ENCODE measurements around the gene SAP130.

Gene SAP130

DNA sequence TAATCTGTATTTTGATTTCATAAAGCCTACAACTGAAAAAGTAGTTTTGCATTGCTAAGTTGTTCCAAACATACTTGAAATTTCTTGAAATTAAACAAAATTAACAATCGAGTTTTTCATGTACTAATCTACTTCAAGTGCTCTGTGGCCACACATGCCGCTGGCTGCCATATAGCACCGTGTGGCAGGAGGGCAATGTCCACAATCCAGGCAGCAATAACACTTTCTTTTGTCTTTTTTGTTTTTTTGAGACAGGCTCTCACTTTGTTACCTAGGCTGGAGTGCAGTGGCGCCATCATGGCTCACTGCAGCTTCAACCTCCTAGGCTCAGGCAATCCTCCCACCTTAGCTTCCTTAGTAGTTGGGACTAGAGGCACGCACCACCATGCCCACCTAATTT, 36.1 kb downstream of the SAP130 start:
- Histone ChIP-seq H3K27ac (ENCODE audit: low read depth, low read length) (no peak overlapping the region), H3K9me3 (ENCODE audit: control insufficient read depth, insufficient read depth, low read length) (no peaks in the 10 kb centered on the region), H3K27me3 (ENCODE audit: control insufficient read depth, insufficient read depth, low read length) (no peaks in the 10 kb centered on the region), H3K9ac (ENCODE audit: low read depth, low read length) (no peak overlapping the region), H3K4me1 (ENCODE audit: control insufficient read depth, insufficient read depth, low read length) (no peaks in the 10 kb centered on the region), H3K4me3 (ENCODE audit: low read depth, low read length) (no peak overlapping the region), H3K36me3 (ENCODE audit: control insufficient read depth, insufficient read depth, low read length) (peaks cover 96% of the 10 kb centered on the region)

DNA sequence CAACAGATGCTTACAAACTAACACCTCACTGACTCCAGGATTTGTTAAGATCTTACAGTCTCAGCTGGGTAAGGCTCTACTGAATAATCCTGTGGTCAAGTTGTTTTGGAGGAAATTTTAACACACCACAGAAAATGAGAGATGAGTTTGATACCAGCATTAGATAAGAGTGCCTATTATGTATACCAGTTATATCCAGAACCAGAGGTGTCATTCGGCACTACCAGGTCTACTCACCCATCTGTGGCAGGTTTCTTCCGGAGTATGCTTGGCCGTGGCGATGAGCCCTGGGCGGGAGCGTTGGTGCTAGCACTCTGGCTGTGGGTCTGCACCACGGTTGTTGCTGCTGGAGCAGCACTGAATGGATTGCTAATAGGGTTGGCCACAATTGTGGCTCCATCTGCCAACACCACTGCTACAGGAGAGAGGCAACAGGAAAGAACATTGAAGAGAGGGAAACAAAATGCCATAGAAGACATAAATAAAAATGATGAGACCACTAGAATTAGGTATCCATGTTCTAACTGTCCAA, 41.2 kb downstream of the SAP130 start:
- H3K27me3 ChIP-seq (ENCODE audit: control insufficient read depth, insufficient read depth, low read length), result no peaks in the 10 kb centered on the region
- H3K9me3 ChIP-seq (ENCODE audit: control insufficient read depth, insufficient read depth, low read length), result no peaks in the 10 kb centered on the region
- H3K36me3 ChIP-seq (ENCODE audit: control insufficient read depth, insufficient read depth, low read length), result peaks cover 94% of the 10 kb centered on the region
- H3K9ac ChIP-seq (ENCODE audit: low read depth, low read length), result no peak overlapping the region
- H3K4me3 ChIP-seq (ENCODE audit: low read depth, low read length), result no peak overlapping the region
- no peak overlapping the region for H3K27ac ChIP-seq (ENCODE audit: low read depth, low read length)
- H3K4me1 ChIP-seq (ENCODE audit: control insufficient read depth, insufficient read depth, low read length), result no peaks in the 10 kb centered on the region

DNA sequence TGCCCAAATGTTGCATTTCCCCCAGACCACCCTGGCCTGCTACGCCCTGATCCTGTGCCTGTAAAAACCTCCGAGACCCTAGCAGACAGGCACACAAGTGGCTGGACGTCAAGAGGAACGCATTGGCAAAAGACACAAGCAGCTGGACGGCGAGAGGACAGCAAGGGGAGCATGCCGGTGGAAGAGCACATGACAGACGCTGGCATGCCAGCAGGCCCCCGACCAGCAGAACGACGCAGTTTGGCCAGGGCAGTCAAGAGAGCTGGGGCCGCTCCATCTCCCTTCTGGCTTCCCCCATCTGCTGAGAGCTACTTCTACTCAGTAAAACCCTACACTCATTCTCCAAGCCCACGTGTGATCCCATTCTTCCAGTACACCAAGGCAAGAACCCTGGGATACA, 42.1 kb downstream of the SAP130 start:
- no peak overlapping the region for H3K27ac ChIP-seq (ENCODE audit: low read depth, low read length)
- no peaks in the 10 kb centered on the region for H3K9me3 ChIP-seq (ENCODE audit: control insufficient read depth, insufficient read depth, low read length)
- H3K4me3 ChIP-seq (ENCODE audit: low read depth, low read length), result no peak overlapping the region
- H3K27me3 ChIP-seq (ENCODE audit: control insufficient read depth, insufficient read depth, low read length), result no peaks in the 10 kb centered on the region
- no peak overlapping the region for H3K9ac ChIP-seq (ENCODE audit: low read depth, low read length)
- H3K4me1 ChIP-seq (ENCODE audit: control insufficient read depth, insufficient read depth, low read length), result no peaks in the 10 kb centered on the region
- peaks cover 86% of the 10 kb centered on the region for H3K36me3 ChIP-seq (ENCODE audit: control insufficient read depth, insufficient read depth, low read length)

DNA sequence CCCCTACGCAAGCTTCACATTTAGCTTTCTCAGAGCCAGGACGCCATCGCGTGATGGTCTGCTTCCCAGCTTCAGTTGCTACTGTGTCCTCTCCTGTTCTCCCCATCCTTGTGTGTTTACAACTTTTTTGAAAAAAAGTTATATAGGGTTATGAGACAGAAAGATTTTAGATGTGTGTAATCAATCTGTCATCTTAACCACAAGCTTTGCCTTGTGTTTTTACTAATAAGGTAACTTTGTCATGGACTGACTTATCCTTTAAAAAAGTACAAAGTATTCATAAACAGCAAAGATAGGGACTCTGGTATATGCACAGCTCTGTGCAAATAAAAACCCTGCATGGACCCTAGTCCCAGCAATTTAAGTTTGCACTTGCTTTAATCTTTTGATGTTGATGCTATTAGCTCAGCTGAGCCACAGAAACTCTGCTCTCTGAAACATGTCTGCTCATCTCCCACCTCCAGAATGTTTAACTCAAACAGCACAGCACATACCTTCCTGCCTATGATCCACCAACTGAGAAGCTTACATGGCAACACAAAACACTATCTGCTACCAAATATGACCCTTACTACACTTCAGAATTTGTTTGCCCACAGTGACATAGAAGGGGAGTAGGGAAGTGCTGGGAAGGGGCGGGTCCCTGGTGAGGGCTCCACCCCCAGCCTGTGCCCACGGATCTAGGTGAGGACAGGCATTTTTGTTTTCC, 42.7 kb downstream of the SAP130 start:
- no peak overlapping the region for H3K9ac ChIP-seq (ENCODE audit: low read depth, low read length)
- no peaks in the 10 kb centered on the region for H3K9me3 ChIP-seq (ENCODE audit: control insufficient read depth, insufficient read depth, low read length)
- H3K27ac ChIP-seq (ENCODE audit: low read depth, low read length), result no peak overlapping the region
- H3K4me1 ChIP-seq (ENCODE audit: control insufficient read depth, insufficient read depth, low read length), result no peaks in the 10 kb centered on the region
- no peaks in the 10 kb centered on the region for H3K27me3 ChIP-seq (ENCODE audit: control insufficient read depth, insufficient read depth, low read length)
- no peak overlapping the region for H3K4me3 ChIP-seq (ENCODE audit: low read depth, low read length)
- H3K36me3 ChIP-seq (ENCODE audit: control insufficient read depth, insufficient read depth, low read length), result peaks cover 82% of the 10 kb centered on the region

DNA sequence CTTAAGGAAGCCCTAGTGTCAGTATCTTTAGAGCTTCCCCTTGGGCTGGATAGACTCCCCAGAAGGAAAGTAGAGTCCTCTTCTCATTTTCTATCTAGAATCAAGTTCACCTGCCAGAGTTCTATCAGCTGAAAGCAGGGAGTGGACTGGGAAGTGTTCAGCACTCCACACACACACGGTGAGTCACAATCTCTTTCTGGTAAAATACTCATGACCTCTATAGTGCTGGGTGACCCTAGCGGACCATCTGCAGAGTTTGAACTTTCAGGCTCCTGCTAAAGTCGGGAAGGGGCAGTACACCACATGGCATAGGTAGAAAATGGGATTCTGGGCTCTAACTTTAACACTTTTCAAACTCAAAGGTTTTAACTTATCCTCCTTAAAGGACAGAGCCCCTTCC, 43.3 kb downstream of the SAP130 start:
- H3K4me1 ChIP-seq (ENCODE audit: control insufficient read depth, insufficient read depth, low read length), result no peaks in the 10 kb centered on the region

DNA sequence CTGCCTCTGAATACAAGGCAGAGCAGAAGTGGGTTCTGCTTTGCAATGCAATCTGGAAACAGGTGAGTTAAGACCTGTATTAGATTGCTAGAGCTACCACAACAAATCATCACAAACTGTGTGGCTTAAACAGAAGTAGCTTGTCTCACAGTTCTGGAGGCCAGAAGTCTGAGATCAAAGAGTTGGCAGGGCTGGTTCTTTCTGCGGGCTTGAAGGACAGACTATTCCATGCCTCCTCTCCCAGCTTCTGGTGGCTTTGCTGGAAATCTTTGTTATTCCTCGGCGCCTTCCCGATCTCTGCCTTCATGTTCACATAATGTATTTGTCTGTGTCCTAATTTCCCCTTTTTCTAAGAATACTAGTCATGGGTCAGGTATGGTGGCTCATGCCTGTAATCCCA, 58.4 kb downstream of the SAP130 start:
- Histone ChIP-seq H3K27ac (ENCODE audit: low read depth, low read length) (no peak overlapping the region), H3K36me3 (ENCODE audit: control insufficient read depth, insufficient read depth, low read length) (peaks cover 49% of the 10 kb centered on the region), H3K9ac (ENCODE audit: low read depth, low read length) (no peak overlapping the region), H3K27me3 (ENCODE audit: control insufficient read depth, insufficient read depth, low read length) (no peaks in the 10 kb centered on the region), H3K4me1 (ENCODE audit: control insufficient read depth, insufficient read depth, low read length) (no peaks in the 10 kb centered on the region), H3K4me3 (ENCODE audit: low read depth, low read length) (no peak overlapping the region), H3K9me3 (ENCODE audit: control insufficient read depth, insufficient read depth, low read length) (no peaks in the 10 kb centered on the region)

More for the DNA sequence above, 43.3 kb downstream of the SAP130 start:
- no peak overlapping the region for H3K27ac ChIP-seq (ENCODE audit: low read depth, low read length)
- no peaks in the 10 kb centered on the region for H3K9me3 ChIP-seq (ENCODE audit: control insufficient read depth, insufficient read depth, low read length)
- H3K27me3 ChIP-seq (ENCODE audit: control insufficient read depth, insufficient read depth, low read length), result no peaks in the 10 kb centered on the region
- H3K36me3 ChIP-seq (ENCODE audit: control insufficient read depth, insufficient read depth, low read length), result peaks cover 78% of the 10 kb centered on the region
- H3K4me3 ChIP-seq (ENCODE audit: low read depth, low read length), result no peak overlapping the region
- no peak overlapping the region for H3K9ac ChIP-seq (ENCODE audit: low read depth, low read length)

DNA sequence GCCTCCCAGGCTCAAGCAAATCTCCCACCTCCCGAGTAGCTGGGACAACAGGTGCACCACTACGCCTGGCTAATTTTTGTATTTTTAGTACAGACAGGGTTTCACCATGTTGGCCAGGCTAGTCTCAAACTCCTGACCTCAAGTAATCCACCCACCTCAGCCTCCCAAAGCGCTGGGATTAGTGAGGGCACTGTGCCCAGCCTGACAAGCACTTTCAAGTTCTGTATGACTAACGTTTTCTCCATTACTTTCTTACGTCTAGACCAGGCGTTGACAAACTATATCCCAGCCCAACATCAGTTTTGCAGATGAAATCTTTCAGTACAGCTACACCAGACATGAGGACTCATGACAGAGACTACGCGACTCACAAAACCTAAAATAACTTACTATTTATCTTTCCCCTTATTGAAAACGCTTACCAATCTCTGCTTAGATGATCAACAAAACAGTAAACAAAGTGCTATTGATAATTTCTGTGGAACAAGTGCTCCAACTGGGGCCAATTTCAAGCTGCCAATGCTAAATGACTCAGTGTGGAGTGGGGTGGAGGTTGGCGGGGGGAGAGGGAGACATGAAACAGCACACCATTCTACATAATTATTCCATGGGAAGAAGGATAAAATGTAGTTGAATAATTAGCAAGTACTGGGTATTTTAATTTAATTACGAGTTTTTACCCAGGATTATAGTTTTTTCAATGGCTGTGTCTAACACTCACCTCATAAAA, 59.1 kb downstream of the SAP130 start:
- Histone ChIP-seq H3K4me3 (ENCODE audit: low read depth, low read length) (no peak overlapping the region), H3K9ac (ENCODE audit: low read depth, low read length) (no peak overlapping the region), H3K27me3 (ENCODE audit: control insufficient read depth, insufficient read depth, low read length) (no peaks in the 10 kb centered on the region), H3K9me3 (ENCODE audit: control insufficient read depth, insufficient read depth, low read length) (no peaks in the 10 kb centered on the region), H3K36me3 (ENCODE audit: control insufficient read depth, insufficient read depth, low read length) (peaks cover 50% of the 10 kb centered on the region), H3K27ac (ENCODE audit: low read depth, low read length) (no peak overlapping the region), H3K4me1 (ENCODE audit: control insufficient read depth, insufficient read depth, low read length) (no peaks in the 10 kb centered on the region)

DNA sequence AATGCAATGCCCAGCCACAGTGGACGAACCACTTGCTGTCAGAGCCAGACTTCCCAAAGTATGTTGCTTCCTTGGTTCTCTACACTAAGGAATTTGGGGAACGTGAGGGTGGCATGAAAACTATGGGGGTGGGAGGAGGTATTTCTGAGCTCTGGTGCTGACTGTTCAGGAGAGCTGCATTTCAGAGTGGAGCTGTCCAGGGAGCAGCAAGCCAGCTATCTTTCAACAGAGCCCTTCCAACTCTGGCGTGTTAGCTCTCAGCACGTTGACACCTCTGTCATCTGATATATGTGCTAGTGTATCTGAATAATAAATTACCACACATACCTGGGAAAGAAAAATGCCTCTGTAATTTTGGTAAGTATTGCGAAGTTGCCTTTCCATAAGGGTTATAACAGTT, 66.1 kb downstream of the SAP130 start:
- Histone ChIP-seq H3K9me3 (ENCODE audit: control insufficient read depth, insufficient read depth, low read length) (no peaks in the 10 kb centered on the region), H3K9ac (ENCODE audit: low read depth, low read length) (no peak overlapping the region), H3K4me1 (ENCODE audit: control insufficient read depth, insufficient read depth, low read length) (no peaks in the 10 kb centered on the region), H3K27ac (ENCODE audit: low read depth, low read length) (no peak overlapping the region), H3K4me3 (ENCODE audit: low read depth, low read length) (no peak overlapping the region), H3K27me3 (ENCODE audit: control insufficient read depth, insufficient read depth, low read length) (no peaks in the 10 kb centered on the region), H3K36me3 (ENCODE audit: control insufficient read depth, insufficient read depth, low read length) (peaks cover 55% of the 10 kb centered on the region)

DNA sequence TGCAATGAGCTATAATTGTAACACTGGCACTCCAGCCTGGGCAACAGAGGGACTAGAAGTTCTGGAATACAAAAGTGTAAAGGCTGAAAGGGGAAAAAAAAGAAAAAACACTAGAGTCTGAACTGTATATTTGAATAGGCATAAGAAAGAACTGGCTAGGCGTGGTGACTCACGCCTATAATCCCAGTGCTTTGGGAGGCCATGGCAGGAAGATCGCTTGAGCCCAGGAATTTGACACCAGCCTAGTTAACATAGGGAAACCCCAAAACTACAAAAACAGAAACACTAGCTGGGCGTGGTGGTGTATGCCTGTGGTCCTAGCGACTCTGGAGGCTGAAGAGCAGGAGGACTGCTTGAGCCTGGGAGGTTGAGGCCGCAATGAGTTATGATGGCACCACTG, 70.6 kb downstream of the SAP130 start:
- Histone ChIP-seq H3K9me3 (ENCODE audit: control insufficient read depth, insufficient read depth, low read length) (no peaks in the 10 kb centered on the region), H3K27ac (ENCODE audit: low read depth, low read length) (no peak overlapping the region), H3K27me3 (ENCODE audit: control insufficient read depth, insufficient read depth, low read length) (no peaks in the 10 kb centered on the region), H3K4me3 (ENCODE audit: low read depth, low read length) (no peak overlapping the region), H3K9ac (ENCODE audit: low read depth, low read length) (no peak overlapping the region), H3K36me3 (ENCODE audit: control insufficient read depth, insufficient read depth, low read length) (peaks cover 75% of the 10 kb centered on the region), H3K4me1 (ENCODE audit: control insufficient read depth, insufficient read depth, low read length) (no peaks in the 10 kb centered on the region)

DNA sequence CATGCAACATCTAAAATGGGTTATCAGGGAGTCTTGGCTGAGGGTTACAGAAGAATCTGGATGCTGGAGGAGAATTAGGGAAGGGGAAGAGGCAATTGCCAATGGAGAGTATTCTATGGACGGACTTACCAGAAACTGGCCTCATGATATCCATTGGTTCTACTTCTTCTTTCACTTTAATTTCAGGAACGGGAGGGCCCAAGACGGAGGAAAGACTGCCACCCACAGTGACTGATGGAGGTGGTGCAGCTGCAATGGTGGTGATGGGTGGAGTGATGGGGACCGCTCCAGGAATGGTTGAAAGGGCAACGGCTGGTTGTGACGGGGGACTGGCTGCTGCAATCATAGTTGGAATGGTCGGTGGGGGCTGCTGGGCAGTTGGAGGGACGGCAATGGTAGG, 73.0 kb downstream of the SAP130 start:
- Histone ChIP-seq H3K27ac (ENCODE audit: low read depth, low read length) (no peak overlapping the region), H3K9ac (ENCODE audit: low read depth, low read length) (no peak overlapping the region), H3K27me3 (ENCODE audit: control insufficient read depth, insufficient read depth, low read length) (no peaks in the 10 kb centered on the region), H3K4me1 (ENCODE audit: control insufficient read depth, insufficient read depth, low read length) (no peaks in the 10 kb centered on the region), H3K36me3 (ENCODE audit: control insufficient read depth, insufficient read depth, low read length) (peaks cover 83% of the 10 kb centered on the region), H3K9me3 (ENCODE audit: control insufficient read depth, insufficient read depth, low read length) (no peaks in the 10 kb centered on the region), H3K4me3 (ENCODE audit: low read depth, low read length) (no peak overlapping the region)

DNA sequence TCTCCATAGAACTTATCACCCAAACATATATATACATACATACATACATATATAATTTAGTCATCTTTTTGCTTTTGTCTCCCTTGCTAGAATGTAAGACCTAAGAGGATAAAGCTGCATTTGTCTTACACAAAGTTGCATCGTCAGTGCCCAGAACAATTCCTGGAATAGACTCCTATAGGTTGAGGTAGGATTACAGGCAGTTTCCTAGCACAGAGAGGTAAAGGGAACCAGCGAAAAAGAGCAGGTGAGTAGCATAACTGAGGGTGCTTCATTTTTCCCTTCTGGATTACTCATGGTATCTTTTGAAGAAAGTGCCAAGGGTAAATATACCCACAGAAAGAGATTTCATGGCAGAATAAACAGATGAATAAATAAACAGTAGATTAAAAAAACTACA, 74.0 kb downstream of the SAP130 start:
- H3K4me3 ChIP-seq (ENCODE audit: low read depth, low read length), result no peak overlapping the region
- no peaks in the 10 kb centered on the region for H3K4me1 ChIP-seq (ENCODE audit: control insufficient read depth, insufficient read depth, low read length)
- no peaks in the 10 kb centered on the region for H3K27me3 ChIP-seq (ENCODE audit: control insufficient read depth, insufficient read depth, low read length)
- no peaks in the 10 kb centered on the region for H3K9me3 ChIP-seq (ENCODE audit: control insufficient read depth, insufficient read depth, low read length)
- no peak overlapping the region for H3K9ac ChIP-seq (ENCODE audit: low read depth, low read length)
- peaks cover 83% of the 10 kb centered on the region for H3K36me3 ChIP-seq (ENCODE audit: control insufficient read depth, insufficient read depth, low read length)
- H3K27ac ChIP-seq (ENCODE audit: low read depth, low read length), result no peak overlapping the region
